Activated CD8-positive, alpha-beta T cell treated with anti-CD3 and anti-CD28 coated beads for 36 hours (primary cell): Measurements from ENCODE around the gene KRT12. TPM values are rescaled to one million over a fixed set of nuclear protein-coding genes. Genes with fewer than 3 reads are reported as not detected.
"Not testable (repeated sequence)": the region's sequence is repeated elsewhere in the genome, so short reads cannot be mapped to it uniquely, and the experiment has no call there.

Experiments used
- ATAC-seq: fragments of 200-7000 bp; cut with Tn5 transposase; one replicate; pipeline ENCODE4 v1.10.0; 2021; ENCODE audit warnings: mild to moderate bottlenecking, moderate library complexity
- CTCF ChIA-PET: fragments of 350-600 bp; sonication (Branson Sonifier 250); formaldehyde crosslinking; loops from one replicate; lab custom pipeline; 2021; ENCODE audit warnings: antibody characterized with exemption; lab: Charles Lee
- POLR2A ChIA-PET: fragments of 350-600 bp; sonication (Branson Sonifier 250); formaldehyde crosslinking; loops from one replicate; lab custom pipeline; 2021; ENCODE audit warnings: antibody characterized with exemption; lab: Charles Lee
- DNase-seq: peaks from one replicate; pipeline ENCODE4 v3.0.0-alpha.2; 2020
- H3K27ac Mint-ChIP-seq: one replicate; pipeline ENCODE4 v1.8.0; 2021; ENCODE audit warnings: mild to moderate bottlenecking, mixed read lengths
- H3K27me3 Mint-ChIP-seq: one replicate; pipeline ENCODE4 v1.8.0; 2021; ENCODE audit warnings: mixed read lengths
- H3K36me3 Mint-ChIP-seq: one replicate; pipeline ENCODE4 v1.8.0; 2021; ENCODE audit warnings: low read depth, mixed read lengths
- H3K4me1 Mint-ChIP-seq: one replicate; pipeline ENCODE4 v1.8.0; 2021; ENCODE audit warnings: low read depth, mixed read lengths
- H3K4me3 Mint-ChIP-seq: one replicate; pipeline ENCODE4 v1.8.0; 2021; ENCODE audit warnings: mild to moderate bottlenecking, moderate library complexity, mixed read lengths
- H3K9me3 Mint-ChIP-seq: one replicate; pipeline ENCODE4 v1.8.0; 2021; ENCODE audit warnings: mixed read lengths
- intact Hi-C: fragments of 100-400 bp; cut with micrococcal nuclease; formaldehyde crosslinking; loops from one replicate; pipeline ENCODE4 v1.10.0; 2022
- total RNA-seq, 2 experiments: library from RNA; stranded (reverse); gene quantifications; one replicate each; pipeline ENCODE4 v1.2.3, GENCODE V29; 2021
- TF ChIP-seq, protein P1 (sequence below): fragments of 200-600 bp; IDR thresholded peaks from one replicate; pipeline ENCODE4 v1.8.0; 2022; ENCODE audit warnings: antibody characterized with exemption, mild to moderate bottlenecking

Gene KRT12
- total RNA-seq, 2 experiments from 2014 or later = not detected

- TF ChIP-seq, protein P1, sequence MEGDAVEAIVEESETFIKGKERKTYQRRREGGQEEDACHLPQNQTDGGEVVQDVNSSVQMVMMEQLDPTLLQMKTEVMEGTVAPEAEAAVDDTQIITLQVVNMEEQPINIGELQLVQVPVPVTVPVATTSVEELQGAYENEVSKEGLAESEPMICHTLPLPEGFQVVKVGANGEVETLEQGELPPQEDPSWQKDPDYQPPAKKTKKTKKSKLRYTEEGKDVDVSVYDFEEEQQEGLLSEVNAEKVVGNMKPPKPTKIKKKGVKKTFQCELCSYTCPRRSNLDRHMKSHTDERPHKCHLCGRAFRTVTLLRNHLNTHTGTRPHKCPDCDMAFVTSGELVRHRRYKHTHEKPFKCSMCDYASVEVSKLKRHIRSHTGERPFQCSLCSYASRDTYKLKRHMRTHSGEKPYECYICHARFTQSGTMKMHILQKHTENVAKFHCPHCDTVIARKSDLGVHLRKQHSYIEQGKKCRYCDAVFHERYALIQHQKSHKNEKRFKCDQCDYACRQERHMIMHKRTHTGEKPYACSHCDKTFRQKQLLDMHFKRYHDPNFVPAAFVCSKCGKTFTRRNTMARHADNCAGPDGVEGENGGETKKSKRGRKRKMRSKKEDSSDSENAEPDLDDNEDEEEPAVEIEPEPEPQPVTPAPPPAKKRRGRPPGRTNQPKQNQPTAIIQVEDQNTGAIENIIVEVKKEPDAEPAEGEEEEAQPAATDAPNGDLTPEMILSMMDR = no peak
- ATAC-seq (no peak), DNase-seq (no peak)
- ChIA-PET POLR2A (interaction anchor here (0.8 to 0.9 kb wide), 2 partner anchors 12 to 703 kb away, joined by 3 read pairs; no protein-coding TSS in a partner anchor), CTCF (interaction anchor here (0.6 to 2.0 kb wide), 2 partner anchors 463 to 689 kb away, joined by 3 to 8 read pairs; no protein-coding TSS in a partner anchor)
- no peak overlapping the region for H3K27ac Mint-ChIP-seq
- no peaks in the 10 kb centered on the region for H3K9me3 Mint-ChIP-seq
- H3K4me1 Mint-ChIP-seq = no peaks in the 10 kb centered on the region
- no peak overlapping the region for H3K4me3 Mint-ChIP-seq
- intact Hi-C loops = no loop called here
- H3K36me3 Mint-ChIP-seq = no peaks in the 10 kb centered on the region
- peaks cover 6% of the 10 kb centered on the region for H3K27me3 Mint-ChIP-seq
Measured at GRCh38 chr17:40859536-40859935, 7.5 kb downstream of the KRT12 start.

DNA sequence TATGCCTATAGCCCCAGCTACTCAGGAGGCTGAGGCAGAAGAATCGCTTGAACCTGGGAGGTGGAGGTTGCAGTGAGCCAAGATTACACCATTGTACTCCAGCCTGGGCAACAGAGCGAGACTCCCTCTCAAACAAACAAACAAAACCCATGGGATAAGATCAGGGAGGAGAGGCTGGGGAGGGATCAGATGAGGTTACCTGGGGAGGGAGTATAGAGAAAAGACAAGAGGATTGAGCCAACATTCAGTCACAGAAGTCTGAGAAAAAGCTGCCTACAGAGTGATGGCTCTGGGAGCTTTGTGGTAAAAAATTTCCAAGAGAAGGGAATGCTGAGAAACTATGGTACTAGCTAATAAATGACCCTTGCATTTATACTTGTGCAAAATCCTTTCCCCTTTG lies 8.4 kb downstream of the KRT12 start:
- H3K27me3 Mint-ChIP-seq, DNase-seq, H3K4me1 Mint-ChIP-seq, H3K27ac Mint-ChIP-seq, intact Hi-C loops, H3K4me3 Mint-ChIP-seq, H3K9me3 Mint-ChIP-seq, H3K36me3 Mint-ChIP-seq, ATAC-seq: not testable (repeated sequence)
- CTCF ChIA-PET = interaction anchor here (2.0 to 5.0 kb wide), 3 partner anchors 15 to 805 kb away, joined by 5 to 29 read pairs (median 8); no protein-coding TSS in a partner anchor
- POLR2A ChIA-PET = interaction anchor here (0.6 to 0.9 kb wide), 2 partner anchors 11 to 15 kb away, joined by 3 read pairs; no protein-coding TSS in a partner anchor

DNA sequence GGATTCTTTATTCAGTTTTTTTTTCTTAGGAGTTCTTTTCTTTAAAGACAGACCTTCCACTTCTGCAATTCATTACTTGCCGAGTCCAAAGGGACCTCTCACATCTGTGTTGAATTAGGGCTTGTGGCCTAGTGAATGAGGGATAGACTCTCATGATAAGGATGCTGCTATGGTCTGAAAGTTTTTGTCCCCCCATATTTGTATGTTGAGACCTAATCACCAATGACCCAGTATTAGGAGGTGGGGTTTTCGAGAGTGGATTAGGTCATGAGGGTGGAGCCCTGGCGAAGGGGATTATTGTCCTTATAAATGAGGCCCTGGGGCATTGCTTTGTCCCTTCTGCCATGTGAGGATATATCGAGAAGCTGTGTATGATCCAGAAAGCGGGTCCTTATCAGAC lies 9.5 kb downstream of the KRT12 start:
- CTCF ChIA-PET = interaction anchor here (0.6 to 5.0 kb wide), 10 partner anchors 9 to 806 kb away, joined by 3 to 29 read pairs (median 5); partner anchors contain the start of gene KRT12
- Mint-ChIP-seq H3K4me3 (no peak overlapping the region), H3K36me3 (no peaks in the 10 kb centered on the region), H3K9me3 (no peaks in the 10 kb centered on the region), H3K4me1 (peaks cover 3% of the 10 kb centered on the region), H3K27me3 (peaks cover 11% of the 10 kb centered on the region), H3K27ac (no peak overlapping the region)
- DNase-seq (no peak), ATAC-seq (no peak)
- TF ChIP-seq, protein P1 = no peak
- POLR2A ChIA-PET = no interaction called here
- intact Hi-C loops = no loop called here

DNA sequence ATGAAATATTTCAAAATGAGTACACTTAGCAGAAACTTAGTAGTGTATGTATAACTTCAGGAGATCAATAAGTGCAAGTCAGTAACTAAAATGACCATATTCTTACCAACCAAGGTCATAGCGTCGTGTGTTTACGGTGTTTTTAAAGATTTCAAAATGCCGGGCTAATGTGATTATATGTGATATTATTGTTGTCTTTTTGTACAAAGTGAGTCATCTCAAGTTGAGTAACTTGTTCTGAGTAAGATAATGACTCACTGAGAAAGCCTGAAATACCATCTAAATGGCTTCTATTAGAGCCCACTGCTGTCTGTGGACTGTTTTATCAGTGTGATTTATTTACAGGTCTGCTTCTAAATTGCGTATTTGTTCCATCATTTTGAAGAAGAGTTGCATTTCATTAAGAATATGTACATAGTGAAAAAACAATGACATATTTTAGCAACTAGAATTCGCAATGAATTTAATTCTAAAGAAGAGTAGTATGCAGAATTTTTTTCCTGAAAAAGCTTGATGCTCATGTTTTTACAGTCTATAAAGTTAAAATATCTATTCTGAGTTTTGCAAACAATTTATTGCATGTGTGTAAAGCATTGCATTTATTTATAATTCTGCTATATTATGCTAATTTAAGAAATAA lies 12.7 kb downstream of the KRT12 start:
- H3K4me1 Mint-ChIP-seq = peaks cover 3% of the 10 kb centered on the region
- TF ChIP-seq, protein P1 = no peak
- no peaks in the 10 kb centered on the region for H3K9me3 Mint-ChIP-seq
- POLR2A ChIA-PET = no interaction called here
- no peak overlapping the region for H3K27ac Mint-ChIP-seq
- no peak for ATAC-seq
- DNase-seq = no peak
- no peaks in the 10 kb centered on the region for H3K36me3 Mint-ChIP-seq
- peaks cover 19% of the 10 kb centered on the region for H3K27me3 Mint-ChIP-seq
- CTCF ChIA-PET = interaction anchor here (2.5 to 5.0 kb wide), 2 partner anchors 695 to 809 kb away, joined by 11 to 29 read pairs; no protein-coding TSS in a partner anchor
- intact Hi-C loops = no loop called here
- H3K4me3 Mint-ChIP-seq = no peak overlapping the region

- peaks cover 21% of the 10 kb centered on the region for H3K27me3 Mint-ChIP-seq
- intact Hi-C loops = no loop called here
- no peaks in the 10 kb centered on the region for H3K9me3 Mint-ChIP-seq
- POLR2A ChIA-PET = no interaction called here
- TF ChIP-seq, protein P1 = no peak
- no peak overlapping the region for H3K4me3 Mint-ChIP-seq
- CTCF ChIA-PET = interaction anchor here (1.0 to 1.2 kb wide), 2 partner anchors 696 to 711 kb away, joined by 3 to 4 read pairs; no protein-coding TSS in a partner anchor
- H3K27ac Mint-ChIP-seq = no peak overlapping the region
- DNase-seq (no peak), ATAC-seq (no peak)
- peaks cover 3% of the 10 kb centered on the region for H3K4me1 Mint-ChIP-seq
- H3K36me3 Mint-ChIP-seq = no peaks in the 10 kb centered on the region
Measured at GRCh38 chr17:40852364-40852763, 14.7 kb downstream of the KRT12 start.
